HCT116 (cell line): ENCODE data around the gene ZSWIM7. TPM values are rescaled to one million over a fixed set of nuclear protein-coding genes. Genes with fewer than 3 reads are reported as not detected.

ENCODE experiments used
- ATAC-seq: fragments of 200-7000 bp; cut with Tn5 transposase; 2 replicates; pipeline ENCODE4 v1.9.1; 2020; ENCODE audit warnings: mild to moderate bottlenecking, moderate library complexity
- BruUV-seq: library from RNA; stranded (reverse); fragments of 400-500 nt; replicated peaks from 2 replicates; lab custom pipeline; 2021; lab: Mats Ljungman, UMichigan
- CTCF ChIA-PET: fragments of 300-600 bp; sonication (Branson Sonifier 250); formaldehyde crosslinking; loops from one replicate; lab custom pipeline; 2021; ENCODE audit warnings: antibody characterized with exemption; lab: Charles Lee
- POLR2A ChIA-PET: fragments of 300-600, 350-600 bp; sonication (Branson Sonifier 250); formaldehyde crosslinking; loops from one replicate; lab custom pipeline; 2021; ENCODE audit warnings: antibody characterized with exemption; lab: Charles Lee
- RAD21 ChIA-PET, 2 experiments: fragments of 300-600 bp; sonication (Branson Sonifier 250); formaldehyde crosslinking; loops; one replicate each; lab custom pipeline; 2023; ENCODE audit warnings: low total read pairs in 2 of 2; ENCODE audit not compliant: uncharacterized antibody in 2 of 2, unreplicated experiment in 2 of 2, low non-redundant PET in 1 of 2; lab: Charles Lee
- DNase-seq: peaks from one replicate; pipeline ENCODE4 v3.0.0-alpha.2; 2010; ENCODE audit warnings: low read depth, low spot score
- H2AFZ ChIP-seq: fragments of 200-600 bp; shearing (Covaris generic), sonication (generic); 2 replicates; pipeline ENCODE4 v1.6.1; 2017; ENCODE audit warnings: low read depth, mixed run types, mixed read lengths, antibody characterized with exemption, low read length; ENCODE audit not compliant: poor library complexity, severe bottlenecking
- H3K27ac ChIP-seq: 2 replicates; pipeline ENCODE4 v1.5.1; 2012; ENCODE audit warnings: low read depth, low read length
- H3K27me3 ChIP-seq: fragments of 200-600 bp; sonication (generic); 2 replicates; pipeline ENCODE4 v1.6.1; 2016; ENCODE audit warnings: mixed run types, low read length, mixed read lengths; ENCODE audit not compliant: insufficient read depth
- H3K36me3 ChIP-seq, 2 experiments: fragments of 200-500 bp in 1 of 2; fragments of 200-600 bp in 1 of 2; sonication (Bioruptor generic) in 1 of 2; sonication (generic) in 1 of 2; 2 replicates each; pipeline versions ENCODE4 v1.5.1 to v1.6.1; 2014 to 2016; ENCODE audit warnings: low read length in 2 of 2, inconsistent platforms in 1 of 2, mixed read lengths in 1 of 2, mixed run types in 1 of 2; ENCODE audit not compliant: insufficient read depth in 2 of 2, control insufficient read depth in 1 of 2
- H3K4me1 ChIP-seq, 2 experiments: fragments of 200-600 bp in 1 of 2; sonication (generic) in 1 of 2; 2 replicates each; pipeline versions ENCODE4 v1.5.1 to v1.6.1; 2012 to 2017; ENCODE audit warnings: low read length in 2 of 2, inconsistent platforms in 1 of 2, mild to moderate bottlenecking in 1 of 2, mixed read lengths in 1 of 2, mixed run types in 1 of 2, moderate library complexity in 1 of 2; ENCODE audit not compliant: insufficient read depth in 2 of 2, control insufficient read depth in 1 of 2
- H3K4me2 ChIP-seq: fragments of 200-600 bp; sonication (generic); 2 replicates; pipeline ENCODE4 v1.6.1; 2017; ENCODE audit warnings: mixed run types, low read length, mixed read lengths
- H3K4me3 ChIP-seq, 2 experiments: fragments of 200-600 bp in 1 of 2; sonication (generic) in 1 of 2; replicated peaks in 1 of 2; 2 replicates each; pipeline ENCODE4 v1.5.1; 2011 to 2016; ENCODE audit warnings: low read length in 2 of 2, control low read depth in 1 of 2, low read depth in 1 of 2, mild to moderate bottlenecking in 1 of 2, mixed read lengths in 1 of 2, mixed run types in 1 of 2
- H3K79me2 ChIP-seq: fragments of 200-600 bp; sonication (generic); 2 replicates; pipeline ENCODE4 v1.6.1; 2017; ENCODE audit warnings: mild to moderate bottlenecking, mixed run types, low read length, moderate library complexity, mixed read lengths; ENCODE audit not compliant: insufficient read depth
- H3K9ac ChIP-seq: fragments of 200-600 bp; sonication (generic); 2 replicates; pipeline ENCODE4 v1.6.1; 2016; ENCODE audit warnings: low read length, mixed read lengths
- H3K9me2 ChIP-seq: fragments of 200-600 bp; sonication (generic), shearing (Covaris generic); 2 replicates; pipeline ENCODE4 v1.6.1; 2017; ENCODE audit warnings: mixed run types, mild to moderate bottlenecking, moderate library complexity; ENCODE audit not compliant: insufficient read depth
- H3K9me3 ChIP-seq, 2 experiments: fragments of 200-500 bp in 1 of 2; fragments of 200-600 bp in 1 of 2; sonication (Bioruptor generic) in 1 of 2; sonication (generic) in 1 of 2; 2 replicates each; pipeline ENCODE4 v1.6.1; 2014 to 2017; ENCODE audit warnings: low read length in 2 of 2, mixed read lengths in 2 of 2, inconsistent platforms in 1 of 2, low read depth in 1 of 2, mild to moderate bottlenecking in 1 of 2, mixed run types in 1 of 2, moderate library complexity in 1 of 2; ENCODE audit not compliant: control insufficient read depth in 1 of 2, insufficient read depth in 1 of 2
- H4K20me1 ChIP-seq: fragments of 200-600 bp; sonication (generic), shearing (Covaris generic); 2 replicates; pipeline ENCODE4 v1.6.1; 2017; ENCODE audit warnings: mixed run types, mild to moderate bottlenecking, moderate library complexity; ENCODE audit not compliant: insufficient read depth
- CBX3 ChIP-seq: IDR thresholded peaks from 2 replicates; pipeline ENCODE4 v1.6.1; 2012; ENCODE audit warnings: low read depth
- EGR1 ChIP-seq: IDR thresholded peaks from 2 replicates; pipeline ENCODE4 v1.6.1; 2012; ENCODE audit warnings: low read depth
- ELF1 ChIP-seq: IDR thresholded peaks from 2 replicates; pipeline ENCODE4 v1.6.1; 2012; ENCODE audit warnings: low read depth, borderline replicate concordance
- EZH2phosphoT487 ChIP-seq: fragments of 200-600 bp; IDR thresholded peaks from 2 replicates; pipeline ENCODE4 v1.6.1; 2018; ENCODE audit warnings: antibody characterized with exemption, borderline replicate concordance
- FOSL1 ChIP-seq: IDR thresholded peaks from 2 replicates; pipeline ENCODE4 v1.6.1; 2012; ENCODE audit warnings: low read depth
- JUND ChIP-seq: IDR thresholded peaks from 2 replicates; pipeline ENCODE4 v1.6.1; 2012
- POLR2A ChIP-seq: IDR thresholded peaks from 2 replicates; pipeline ENCODE4 v1.7.0; 2011; ENCODE audit warnings: borderline replicate concordance; ENCODE audit not compliant: insufficient read depth, insufficient read length; ENCODE audit errors: extremely low read depth
- RAD21 ChIP-seq: IDR thresholded peaks from 2 replicates; pipeline ENCODE4 v1.6.1; 2012; ENCODE audit warnings: low read depth, mild to moderate bottlenecking
- SP1 ChIP-seq: IDR thresholded peaks from 2 replicates; pipeline ENCODE4 v1.6.1; 2012; ENCODE audit warnings: low read depth
- SRF ChIP-seq: IDR thresholded peaks from 2 replicates; pipeline ENCODE4 v1.6.1; 2012; ENCODE audit warnings: low read depth
- TCF7L2 ChIP-seq: IDR thresholded peaks from 2 replicates; pipeline ENCODE4 v1.7.0; 2011; ENCODE audit warnings: borderline replicate concordance, inconsistent platforms; ENCODE audit not compliant: insufficient read depth, insufficient read length; ENCODE audit errors: extremely low read depth
- YY1 ChIP-seq: IDR thresholded peaks from 2 replicates; pipeline ENCODE4 v1.6.1; 2011; ENCODE audit warnings: low read length, low read depth, moderate library complexity, mild to moderate bottlenecking; ENCODE audit not compliant: insufficient replicate concordance; ENCODE audit errors: extremely low read depth
- ZFX ChIP-seq: fragments of 450-650 bp; IDR thresholded peaks from 2 replicates; pipeline ENCODE4 v1.6.1; 2017
- intact Hi-C: fragments of 100-400 bp; cut with micrococcal nuclease; formaldehyde crosslinking; loops from 2 replicates; pipeline ENCODE4 v1.10.0; 2022
- total RNA-seq: library from RNA; stranded (reverse); gene quantifications from one replicate; pipeline ENCODE4 v1.2.1, GENCODE V29; 2021; ENCODE audit not compliant: unreplicated experiment
- TF ChIP-seq, protein P1 (sequence below), 3 experiments: fragments of 200-600 bp in 1 of 3; sonication (generic) in 1 of 3; IDR thresholded peaks in 2 of 3; conservative IDR thresholded peaks in 1 of 3; 2 replicates each; pipeline ENCODE4 v1.5.1; 2012 to 2017; ENCODE audit warnings: low read depth in 2 of 3, low read length in 2 of 3, antibody characterized with exemption in 1 of 3, borderline replicate concordance in 1 of 3, control low read depth in 1 of 3, mild to moderate bottlenecking in 1 of 3, mixed read lengths in 1 of 3, mixed run types in 1 of 3, moderate library complexity in 1 of 3; ENCODE audit not compliant: insufficient read depth in 1 of 3
- TF ChIP-seq, protein P2 (sequence below): IDR thresholded peaks from 2 replicates; pipeline ENCODE4 v1.6.1; 2011; ENCODE audit warnings: mild to moderate bottlenecking, low read length, moderate library complexity; ENCODE audit not compliant: insufficient replicate concordance; ENCODE audit errors: extremely low read depth
- TF ChIP-seq, protein P3 (sequence below): IDR thresholded peaks from 2 replicates; pipeline ENCODE4 v1.6.1; 2012
- TF ChIP-seq, protein P4 (sequence below): IDR thresholded peaks from 2 replicates; pipeline ENCODE4 v1.6.1; 2012; ENCODE audit warnings: low read depth

ZSWIM7 gene
- total RNA-seq, 1 experiment from 2014 or later, result 33.5 TPM

DNA sequence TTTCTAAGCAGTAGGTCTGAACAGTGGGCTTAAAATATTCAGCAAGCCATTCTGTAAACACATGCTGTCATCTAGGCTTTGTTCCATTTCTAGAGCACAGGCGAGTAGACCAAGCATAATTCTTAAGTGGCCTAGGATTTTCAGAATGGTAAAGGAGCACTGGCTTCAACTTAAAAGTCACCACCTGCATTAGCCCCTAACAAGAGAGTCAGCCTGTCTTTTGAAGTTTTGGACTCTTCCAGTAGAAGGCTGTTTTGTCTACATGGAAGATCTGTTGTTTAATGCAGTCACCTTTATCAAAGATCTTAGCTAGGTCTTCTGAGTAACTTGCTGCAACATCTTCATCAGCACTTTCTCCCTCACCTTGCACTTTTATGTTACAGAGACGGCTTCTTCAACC, 36.8 kb upstream of the ZSWIM7 start:
- H3K4me1 ChIP-seq, result no peaks in the 10 kb centered on the region
- DNase-seq, result no peak
- H3K9me2 ChIP-seq, result no peaks in the 10 kb centered on the region
- H3K27ac ChIP-seq, result no peak overlapping the region
- intact Hi-C loops, result no loop called here
- BruUV-seq, result no TSS peak
- H3K27me3 ChIP-seq, result no peaks in the 10 kb centered on the region
- no peak for ATAC-seq
- no peak overlapping the region for H3K9ac ChIP-seq
- H3K4me2 ChIP-seq, result no peak overlapping the region
- no peaks in the 10 kb centered on the region for H4K20me1 ChIP-seq
- TF ChIP-seq CBX3, result no peak
- TF ChIP-seq SRF, result no peak
- TF ChIP-seq, protein P1, sequence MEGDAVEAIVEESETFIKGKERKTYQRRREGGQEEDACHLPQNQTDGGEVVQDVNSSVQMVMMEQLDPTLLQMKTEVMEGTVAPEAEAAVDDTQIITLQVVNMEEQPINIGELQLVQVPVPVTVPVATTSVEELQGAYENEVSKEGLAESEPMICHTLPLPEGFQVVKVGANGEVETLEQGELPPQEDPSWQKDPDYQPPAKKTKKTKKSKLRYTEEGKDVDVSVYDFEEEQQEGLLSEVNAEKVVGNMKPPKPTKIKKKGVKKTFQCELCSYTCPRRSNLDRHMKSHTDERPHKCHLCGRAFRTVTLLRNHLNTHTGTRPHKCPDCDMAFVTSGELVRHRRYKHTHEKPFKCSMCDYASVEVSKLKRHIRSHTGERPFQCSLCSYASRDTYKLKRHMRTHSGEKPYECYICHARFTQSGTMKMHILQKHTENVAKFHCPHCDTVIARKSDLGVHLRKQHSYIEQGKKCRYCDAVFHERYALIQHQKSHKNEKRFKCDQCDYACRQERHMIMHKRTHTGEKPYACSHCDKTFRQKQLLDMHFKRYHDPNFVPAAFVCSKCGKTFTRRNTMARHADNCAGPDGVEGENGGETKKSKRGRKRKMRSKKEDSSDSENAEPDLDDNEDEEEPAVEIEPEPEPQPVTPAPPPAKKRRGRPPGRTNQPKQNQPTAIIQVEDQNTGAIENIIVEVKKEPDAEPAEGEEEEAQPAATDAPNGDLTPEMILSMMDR (IDR thresholded peaks at IDR 0.05 in 2 of 3, conservative IDR thresholded peaks at IDR 0.05 in 1 of 3; ENCODE audit: borderline replicate concordance in 1 of 3, insufficient read depth in 1 of 3, low read depth in 2 of 3, low read length in 2 of 3), result no peak
- TF ChIP-seq, protein P2, sequence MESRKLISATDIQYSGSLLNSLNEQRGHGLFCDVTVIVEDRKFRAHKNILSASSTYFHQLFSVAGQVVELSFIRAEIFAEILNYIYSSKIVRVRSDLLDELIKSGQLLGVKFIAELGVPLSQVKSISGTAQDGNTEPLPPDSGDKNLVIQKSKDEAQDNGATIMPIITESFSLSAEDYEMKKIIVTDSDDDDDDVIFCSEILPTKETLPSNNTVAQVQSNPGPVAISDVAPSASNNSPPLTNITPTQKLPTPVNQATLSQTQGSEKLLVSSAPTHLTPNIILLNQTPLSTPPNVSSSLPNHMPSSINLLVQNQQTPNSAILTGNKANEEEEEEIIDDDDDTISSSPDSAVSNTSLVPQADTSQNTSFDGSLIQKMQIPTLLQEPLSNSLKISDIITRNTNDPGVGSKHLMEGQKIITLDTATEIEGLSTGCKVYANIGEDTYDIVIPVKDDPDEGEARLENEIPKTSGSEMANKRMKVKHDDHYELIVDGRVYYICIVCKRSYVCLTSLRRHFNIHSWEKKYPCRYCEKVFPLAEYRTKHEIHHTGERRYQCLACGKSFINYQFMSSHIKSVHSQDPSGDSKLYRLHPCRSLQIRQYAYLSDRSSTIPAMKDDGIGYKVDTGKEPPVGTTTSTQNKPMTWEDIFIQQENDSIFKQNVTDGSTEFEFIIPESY, result no peak
- TF ChIP-seq, protein P3, sequence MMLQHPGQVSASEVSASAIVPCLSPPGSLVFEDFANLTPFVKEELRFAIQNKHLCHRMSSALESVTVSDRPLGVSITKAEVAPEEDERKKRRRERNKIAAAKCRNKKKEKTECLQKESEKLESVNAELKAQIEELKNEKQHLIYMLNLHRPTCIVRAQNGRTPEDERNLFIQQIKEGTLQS, result no peak
- no peak for TF ChIP-seq RAD21
- TF ChIP-seq FOSL1, result no peak
- TF ChIP-seq POLR2A, result no peak
- TF ChIP-seq TCF7L2, result no peak
- no peak for TF ChIP-seq JUND
- no peak for TF ChIP-seq SP1
- TF ChIP-seq, protein P4, sequence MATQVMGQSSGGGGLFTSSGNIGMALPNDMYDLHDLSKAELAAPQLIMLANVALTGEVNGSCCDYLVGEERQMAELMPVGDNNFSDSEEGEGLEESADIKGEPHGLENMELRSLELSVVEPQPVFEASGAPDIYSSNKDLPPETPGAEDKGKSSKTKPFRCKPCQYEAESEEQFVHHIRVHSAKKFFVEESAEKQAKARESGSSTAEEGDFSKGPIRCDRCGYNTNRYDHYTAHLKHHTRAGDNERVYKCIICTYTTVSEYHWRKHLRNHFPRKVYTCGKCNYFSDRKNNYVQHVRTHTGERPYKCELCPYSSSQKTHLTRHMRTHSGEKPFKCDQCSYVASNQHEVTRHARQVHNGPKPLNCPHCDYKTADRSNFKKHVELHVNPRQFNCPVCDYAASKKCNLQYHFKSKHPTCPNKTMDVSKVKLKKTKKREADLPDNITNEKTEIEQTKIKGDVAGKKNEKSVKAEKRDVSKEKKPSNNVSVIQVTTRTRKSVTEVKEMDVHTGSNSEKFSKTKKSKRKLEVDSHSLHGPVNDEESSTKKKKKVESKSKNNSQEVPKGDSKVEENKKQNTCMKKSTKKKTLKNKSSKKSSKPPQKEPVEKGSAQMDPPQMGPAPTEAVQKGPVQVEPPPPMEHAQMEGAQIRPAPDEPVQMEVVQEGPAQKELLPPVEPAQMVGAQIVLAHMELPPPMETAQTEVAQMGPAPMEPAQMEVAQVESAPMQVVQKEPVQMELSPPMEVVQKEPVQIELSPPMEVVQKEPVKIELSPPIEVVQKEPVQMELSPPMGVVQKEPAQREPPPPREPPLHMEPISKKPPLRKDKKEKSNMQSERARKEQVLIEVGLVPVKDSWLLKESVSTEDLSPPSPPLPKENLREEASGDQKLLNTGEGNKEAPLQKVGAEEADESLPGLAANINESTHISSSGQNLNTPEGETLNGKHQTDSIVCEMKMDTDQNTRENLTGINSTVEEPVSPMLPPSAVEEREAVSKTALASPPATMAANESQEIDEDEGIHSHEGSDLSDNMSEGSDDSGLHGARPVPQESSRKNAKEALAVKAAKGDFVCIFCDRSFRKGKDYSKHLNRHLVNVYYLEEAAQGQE, result no peak
- no peak for TF ChIP-seq ZFX
- TF ChIP-seq YY1, result no peak
- TF ChIP-seq EZH2phosphoT487, result no peak
- no peak for TF ChIP-seq EGR1
- TF ChIP-seq ELF1, result no peak
- ChIA-PET CTCF (no interaction called here), POLR2A (no interaction called here), RAD21 (no interaction called here)
- no peak overlapping the region for H3K4me3 ChIP-seq
- H2AFZ ChIP-seq, result no peak overlapping the region
- no peaks in the 10 kb centered on the region for H3K79me2 ChIP-seq
- peaks cover 46 to 49% of the 10 kb centered on the region in 2 experiments; a peak in 3 of 4 replicates for H3K36me3 ChIP-seq
- H3K9me3 ChIP-seq, result no peaks in the 10 kb centered on the region
